Breast epithelium (tissue), 3 donors: Measurements from ENCODE around the gene GAST.

ENCODE experiments used
- CTCF ChIP-seq, 3 donors: fragments of 450-650 bp; IDR thresholded peaks; one replicate each; pipeline ENCODE4 v1.5.1; 2016 to 2017; ENCODE audit warnings: antibody characterized with exemption in 3 of 3, mild to moderate bottlenecking in 3 of 3, moderate library complexity in 3 of 3
- POLR2A ChIP-seq: fragments of 450-650 bp; IDR thresholded peaks from one replicate; pipeline ENCODE4 v1.6.1; 2016; ENCODE audit warnings: antibody characterized with exemption, mild to moderate bottlenecking, moderate library complexity
- POLR2AphosphoS5 ChIP-seq, 3 donors: sonication (generic); formaldehyde crosslinking; IDR thresholded peaks; one replicate each; pipeline ENCODE4 v1.6.1; 2017; ENCODE audit warnings: antibody characterized with exemption in 3 of 3

- no peak for TF ChIP-seq POLR2A
- no peak for TF ChIP-seq CTCF (IDR thresholded peaks at IDR 0.05)
- TF ChIP-seq POLR2AphosphoS5 (IDR thresholded peaks at IDR 0.05), result no peak
Observed at GRCh38 chr17:41692722-41693521, 19.2 kb upstream of the GAST start.
